H9 (cell line): ENCODE measurements around the gene CDCA3. TPM values are rescaled to one million over a fixed set of nuclear protein-coding genes. Genes with fewer than 3 reads are reported as not detected.

Experiments used
- DNase-seq: peaks from one replicate; pipeline ENCODE4 v3.0.0-alpha.2; 2017
- H2AFZ ChIP-seq: one replicate; pipeline ENCODE4 v1.6.1; 2013; ENCODE audit warnings: mild to moderate bottlenecking, low read length, control low read depth, moderate library complexity
- H2AK5ac ChIP-seq: 2 replicates; pipeline ENCODE4 v1.6.1; 2013; ENCODE audit warnings: low read length, control low read depth, mixed read lengths; ENCODE audit not compliant: insufficient read length
- H2BK120ac ChIP-seq: one replicate; pipeline ENCODE4 v1.6.1; 2013; ENCODE audit warnings: low read depth, mild to moderate bottlenecking, low read length, control low read depth, inconsistent platforms; ENCODE audit not compliant: poor library complexity, severe bottlenecking
- H2BK12ac ChIP-seq: 2 replicates; pipeline ENCODE4 v1.6.1; 2013; ENCODE audit warnings: low read length, control low read depth, mixed read lengths, low read depth; ENCODE audit not compliant: insufficient read length
- H2BK15ac ChIP-seq: 2 replicates; pipeline ENCODE4 v1.6.1; 2013; ENCODE audit warnings: low read depth, low read length, control low read depth
- H2BK20ac ChIP-seq: one replicate; pipeline ENCODE4 v1.6.1; 2013; ENCODE audit warnings: low read depth, mild to moderate bottlenecking, low read length, control low read depth, inconsistent platforms; ENCODE audit not compliant: poor library complexity, severe bottlenecking
- H2BK5ac ChIP-seq: 2 replicates; pipeline ENCODE4 v1.6.1; 2013; ENCODE audit warnings: low read length, control low read depth, mixed read lengths; ENCODE audit not compliant: insufficient read length
- H3K14ac ChIP-seq: 2 replicates; pipeline ENCODE4 v1.6.1; 2013; ENCODE audit warnings: low read length, control low read depth; ENCODE audit not compliant: insufficient read depth
- H3K18ac ChIP-seq: 2 replicates; pipeline ENCODE4 v1.6.1; 2013; ENCODE audit warnings: low read depth, mild to moderate bottlenecking, mixed read lengths, low read length, control low read depth; ENCODE audit not compliant: insufficient read length
- H3K23ac ChIP-seq: 2 replicates; pipeline ENCODE4 v1.6.1; 2013; ENCODE audit warnings: low read length, control low read depth, mixed read lengths, low read depth; ENCODE audit not compliant: insufficient read length
- H3K23me2 ChIP-seq: 2 replicates; pipeline ENCODE4 v1.6.1; 2013; ENCODE audit warnings: low read depth, mild to moderate bottlenecking, mixed read lengths, low read length, control low read depth; ENCODE audit not compliant: insufficient read length, poor library complexity, severe bottlenecking
- H3K27ac ChIP-seq: 2 replicates; pipeline ENCODE4 v1.5.1; 2013; ENCODE audit warnings: low read length, control low read depth, mixed read lengths, low read depth; ENCODE audit not compliant: insufficient read length
- H3K27me3 ChIP-seq: 2 replicates; pipeline ENCODE4 v1.6.1; 2013; ENCODE audit warnings: low read length, control low read depth, inconsistent platforms; ENCODE audit not compliant: insufficient read depth
- H3K4ac ChIP-seq: 2 replicates; pipeline ENCODE4 v1.6.1; 2013; ENCODE audit warnings: low read depth, mild to moderate bottlenecking, control low read depth, inconsistent platforms, low read length, moderate library complexity
- H3K4me1 ChIP-seq: 2 replicates; pipeline ENCODE4 v1.6.1; 2013; ENCODE audit warnings: low read length, control low read depth, inconsistent platforms; ENCODE audit not compliant: insufficient read depth
- H3K4me2 ChIP-seq: 2 replicates; pipeline ENCODE4 v1.6.1; 2013; ENCODE audit warnings: low read length, control low read depth, mixed read lengths; ENCODE audit not compliant: insufficient read length, insufficient read depth
- H3K56ac ChIP-seq: 2 replicates; pipeline ENCODE4 v1.6.1; 2013; ENCODE audit warnings: low read depth, mild to moderate bottlenecking, mixed read lengths, low read length, control low read depth; ENCODE audit not compliant: insufficient read length
- H3K79me1 ChIP-seq: 2 replicates; pipeline ENCODE4 v1.6.1; 2013; ENCODE audit warnings: low read depth, mild to moderate bottlenecking, moderate library complexity, low read length, control low read depth, inconsistent platforms; ENCODE audit not compliant: insufficient read depth, poor library complexity, severe bottlenecking
- H3K79me2 ChIP-seq: 2 replicates; pipeline ENCODE4 v1.6.1; 2013; ENCODE audit warnings: low read length, control low read depth, inconsistent platforms; ENCODE audit not compliant: insufficient read depth
- H3K9ac ChIP-seq: 2 replicates; pipeline ENCODE4 v1.6.1; 2013; ENCODE audit warnings: low read length, control low read depth, mixed read lengths; ENCODE audit not compliant: insufficient read length; ENCODE audit errors: extremely low read depth
- H3K9me3 ChIP-seq: one replicate; pipeline ENCODE4 v1.6.1; 2013; ENCODE audit warnings: low read depth, low read length, inconsistent platforms; ENCODE audit not compliant: control insufficient read depth
- H3T11ph ChIP-seq: one replicate; pipeline ENCODE4 v1.6.1; 2013; ENCODE audit warnings: mild to moderate bottlenecking, low read length, control low read depth, inconsistent platforms
- H4K20me1 ChIP-seq: one replicate; pipeline ENCODE4 v1.6.1; 2013; ENCODE audit not compliant: control insufficient read depth, insufficient read length, insufficient read depth
- H4K5ac ChIP-seq: 2 replicates; pipeline ENCODE4 v1.6.1; 2013; ENCODE audit warnings: low read depth, mild to moderate bottlenecking, mixed read lengths, low read length, control low read depth; ENCODE audit not compliant: insufficient read length
- H4K8ac ChIP-seq: replicated peaks from 2 replicates; pipeline ENCODE4 v1.6.1; 2013; ENCODE audit warnings: low read length, control low read depth, mixed read lengths, low read depth; ENCODE audit not compliant: insufficient read length
- H4K91ac ChIP-seq: 2 replicates; pipeline ENCODE4 v1.6.1; 2013; ENCODE audit warnings: low read depth, mild to moderate bottlenecking, moderate library complexity, mixed read lengths, low read length, control low read depth; ENCODE audit not compliant: insufficient read length
- H3K27ac Mint-ChIP-seq, 3 experiments: 2 replicates in 2 of 3; 3 replicates in 1 of 3; pipeline ENCODE4 v1.8.0; 2020 to 2021; ENCODE audit warnings: mixed read lengths in 3 of 3, mild to moderate bottlenecking in 1 of 3, moderate library complexity in 1 of 3
- H3K27me3 Mint-ChIP-seq: 2 replicates; pipeline ENCODE4 v1.8.0; 2021; ENCODE audit warnings: low read depth, mild to moderate bottlenecking, moderate library complexity, mixed read lengths
- H3K36me3 Mint-ChIP-seq, 3 experiments: 2 replicates in 2 of 3; 3 replicates in 1 of 3; pipeline ENCODE4 v1.8.0; 2020 to 2021; ENCODE audit warnings: low read depth in 3 of 3, mixed read lengths in 3 of 3; ENCODE audit not compliant: insufficient read depth in 1 of 3
- H3K4me1 Mint-ChIP-seq, 2 experiments: 2 replicates each; pipeline ENCODE4 v1.8.0; 2020; ENCODE audit warnings: mixed read lengths in 2 of 2
- H3K4me3 Mint-ChIP-seq, 2 experiments: 2 replicates in 1 of 2; 3 replicates in 1 of 2; pipeline ENCODE4 v1.8.0; 2020 to 2021; ENCODE audit warnings: mild to moderate bottlenecking in 2 of 2, mixed read lengths in 2 of 2, moderate library complexity in 1 of 2
- H3K9me3 Mint-ChIP-seq, 2 experiments: 2 replicates in 1 of 2; 3 replicates in 1 of 2; pipeline ENCODE4 v1.8.0; 2020; ENCODE audit warnings: mild to moderate bottlenecking in 2 of 2, mixed read lengths in 2 of 2, moderate library complexity in 1 of 2
- WGBS: extraction: QIAGEN DNeasy Blood & Tissue Kit; methylation state at CpG from one replicate; pipeline ENCODE4 v1.1.7; 2013; ENCODE audit warnings: missing lambda C conversion rate, low lambda C conversion rate, mixed read lengths; ENCODE audit not compliant: insufficient read length; ENCODE audit errors: extremely low coverage; 5-methylcytosine and 5-hydroxymethylcytosine counted together
- total RNA-seq: library from RNA; stranded (reverse); gene quantifications from 2 replicates; pipeline ENCODE4 v1.2.1, GENCODE V29; 2021
- TF ChIP-seq, protein P1 (sequence below): fragments of 200-600 bp; sonication (generic); conservative IDR thresholded peaks from 3 replicates; pipeline ENCODE4 v1.8.0; 2021; ENCODE audit warnings: antibody characterized with exemption, mild to moderate bottlenecking

The CDCA3 gene
- total RNA-seq, 1 experiment from 2014 or later: 45.1 TPM

DNA sequence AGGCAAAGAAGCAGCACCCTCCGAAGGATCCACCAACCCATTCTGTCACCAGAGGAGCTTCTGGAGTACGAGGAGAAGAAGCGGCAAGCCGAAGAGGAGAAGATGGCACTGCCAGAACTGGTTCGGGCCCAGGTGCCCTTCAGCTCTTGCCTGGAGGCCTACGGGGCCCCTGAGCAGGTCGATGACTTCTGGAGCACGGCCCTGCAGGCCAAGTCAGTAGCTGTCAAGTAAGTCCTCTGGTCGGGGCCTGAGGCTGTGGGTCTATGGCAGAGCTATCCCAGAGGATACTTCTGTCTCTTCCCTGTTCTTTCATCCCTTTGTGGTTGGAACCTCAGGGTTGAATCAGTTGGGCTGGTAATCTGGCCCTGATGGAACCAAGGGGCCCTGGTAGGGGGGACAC lies 10.3 kb upstream of the CDCA3 start:
- no peak overlapping the region for H3K27ac Mint-ChIP-seq
- Histone ChIP-seq H3K4me2 (no peak overlapping the region), H3T11ph (no peak overlapping the region), H2BK120ac (no peak overlapping the region), H4K91ac (no peak overlapping the region), H2BK20ac (no peak overlapping the region), H3K27ac (no peak overlapping the region), H3K9me3 (no peaks in the 10 kb centered on the region), H3K56ac (no peak overlapping the region), H3K4ac (no peak overlapping the region), H2AK5ac (no peak overlapping the region), H2BK5ac (no peak overlapping the region), H3K23me2 (no peaks in the 10 kb centered on the region), H2AFZ (no peak overlapping the region), H4K5ac (no peak overlapping the region), H2BK12ac (no peak overlapping the region), H3K18ac (no peak overlapping the region), H3K27me3 (no peaks in the 10 kb centered on the region), H3K23ac (no peak overlapping the region), H3K4me1 (no peaks in the 10 kb centered on the region; the same call in 1 of the 2 replicates), H2BK15ac (no peak overlapping the region), H3K79me1 (no peaks in the 10 kb centered on the region), H4K8ac (no peak overlapping the region), H3K79me2 (no peaks in the 10 kb centered on the region), H3K9ac (no peak overlapping the region), H4K20me1 (no peaks in the 10 kb centered on the region), H3K14ac (no peak overlapping the region)
- TF ChIP-seq, protein P1, sequence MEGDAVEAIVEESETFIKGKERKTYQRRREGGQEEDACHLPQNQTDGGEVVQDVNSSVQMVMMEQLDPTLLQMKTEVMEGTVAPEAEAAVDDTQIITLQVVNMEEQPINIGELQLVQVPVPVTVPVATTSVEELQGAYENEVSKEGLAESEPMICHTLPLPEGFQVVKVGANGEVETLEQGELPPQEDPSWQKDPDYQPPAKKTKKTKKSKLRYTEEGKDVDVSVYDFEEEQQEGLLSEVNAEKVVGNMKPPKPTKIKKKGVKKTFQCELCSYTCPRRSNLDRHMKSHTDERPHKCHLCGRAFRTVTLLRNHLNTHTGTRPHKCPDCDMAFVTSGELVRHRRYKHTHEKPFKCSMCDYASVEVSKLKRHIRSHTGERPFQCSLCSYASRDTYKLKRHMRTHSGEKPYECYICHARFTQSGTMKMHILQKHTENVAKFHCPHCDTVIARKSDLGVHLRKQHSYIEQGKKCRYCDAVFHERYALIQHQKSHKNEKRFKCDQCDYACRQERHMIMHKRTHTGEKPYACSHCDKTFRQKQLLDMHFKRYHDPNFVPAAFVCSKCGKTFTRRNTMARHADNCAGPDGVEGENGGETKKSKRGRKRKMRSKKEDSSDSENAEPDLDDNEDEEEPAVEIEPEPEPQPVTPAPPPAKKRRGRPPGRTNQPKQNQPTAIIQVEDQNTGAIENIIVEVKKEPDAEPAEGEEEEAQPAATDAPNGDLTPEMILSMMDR: no peak
- H3K36me3 Mint-ChIP-seq: peaks cover 54 to 91% (median 87%) of the 10 kb centered on the region in 3 experiments; a peak in 6 of 7 replicates
- H3K27me3 Mint-ChIP-seq: no peaks in the 10 kb centered on the region
- DNase-seq: no peak
- H3K9me3 Mint-ChIP-seq: no peaks in the 10 kb centered on the region
- H3K4me1 Mint-ChIP-seq: peaks cover 11% of the 10 kb centered on the region in 2 experiments
- no peak overlapping the region for H3K4me3 Mint-ChIP-seq
- no CpG with 5 or more reads among the region's 9 CpGs for WGBS
